HG03039 (cell line): Measurements from ENCODE around the gene AFAP1L2.
"Not testable (repeated sequence)": the region's sequence is repeated elsewhere in the genome, so short reads cannot be mapped to it uniquely, and the experiment has no call there.

ENCODE experiments used
- ATAC-seq: cut with Tn5 transposase; IDR thresholded peaks from one replicate; pipeline ENCODE4 v1.9.1; 2021; ENCODE audit warnings: mild to moderate bottlenecking, moderate library complexity; ENCODE audit not compliant: unreplicated experiment

AFAP1L2 gene

DNA sequence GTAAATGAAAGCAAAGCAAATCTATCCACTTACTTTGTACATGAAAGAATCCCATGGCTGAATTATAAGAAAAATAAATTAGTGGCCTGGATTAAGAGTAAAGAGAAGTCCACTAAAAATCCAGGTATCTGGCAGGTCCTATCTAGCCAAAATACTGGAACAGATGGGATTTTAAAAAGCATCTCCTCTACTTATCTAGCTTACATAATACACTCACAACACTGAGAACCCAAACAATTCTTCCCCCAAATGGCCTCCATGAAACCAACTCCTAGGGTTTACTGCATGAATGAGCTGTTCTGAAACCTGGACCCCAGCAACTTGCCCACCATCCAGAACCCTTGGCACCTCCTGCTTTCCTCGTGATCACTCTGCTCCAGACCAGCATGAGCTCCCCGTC, 61.3 kb downstream of the AFAP1L2 start:
- no peak for ATAC-seq

DNA sequence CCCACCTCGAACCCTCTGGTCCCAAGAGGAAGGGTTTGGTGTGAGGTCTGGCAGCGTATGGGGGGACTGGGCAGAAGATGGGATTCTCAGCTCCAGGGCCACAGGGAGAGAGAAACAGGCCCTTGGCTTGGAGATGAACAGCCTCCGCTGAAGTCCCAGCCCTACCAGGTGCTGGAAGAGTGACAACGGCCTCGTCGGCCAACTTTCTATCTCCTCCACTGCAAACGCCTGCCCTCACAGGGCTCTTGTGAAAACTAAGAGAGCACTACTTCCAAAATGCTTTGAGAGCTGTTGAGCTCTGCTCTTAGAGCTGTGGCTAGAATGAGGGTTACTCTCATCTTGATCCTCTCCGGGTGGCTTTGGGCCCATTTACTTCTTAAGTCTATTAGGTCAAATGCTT, 63.5 kb downstream of the AFAP1L2 start:
- ATAC-seq: no peak

DNA sequence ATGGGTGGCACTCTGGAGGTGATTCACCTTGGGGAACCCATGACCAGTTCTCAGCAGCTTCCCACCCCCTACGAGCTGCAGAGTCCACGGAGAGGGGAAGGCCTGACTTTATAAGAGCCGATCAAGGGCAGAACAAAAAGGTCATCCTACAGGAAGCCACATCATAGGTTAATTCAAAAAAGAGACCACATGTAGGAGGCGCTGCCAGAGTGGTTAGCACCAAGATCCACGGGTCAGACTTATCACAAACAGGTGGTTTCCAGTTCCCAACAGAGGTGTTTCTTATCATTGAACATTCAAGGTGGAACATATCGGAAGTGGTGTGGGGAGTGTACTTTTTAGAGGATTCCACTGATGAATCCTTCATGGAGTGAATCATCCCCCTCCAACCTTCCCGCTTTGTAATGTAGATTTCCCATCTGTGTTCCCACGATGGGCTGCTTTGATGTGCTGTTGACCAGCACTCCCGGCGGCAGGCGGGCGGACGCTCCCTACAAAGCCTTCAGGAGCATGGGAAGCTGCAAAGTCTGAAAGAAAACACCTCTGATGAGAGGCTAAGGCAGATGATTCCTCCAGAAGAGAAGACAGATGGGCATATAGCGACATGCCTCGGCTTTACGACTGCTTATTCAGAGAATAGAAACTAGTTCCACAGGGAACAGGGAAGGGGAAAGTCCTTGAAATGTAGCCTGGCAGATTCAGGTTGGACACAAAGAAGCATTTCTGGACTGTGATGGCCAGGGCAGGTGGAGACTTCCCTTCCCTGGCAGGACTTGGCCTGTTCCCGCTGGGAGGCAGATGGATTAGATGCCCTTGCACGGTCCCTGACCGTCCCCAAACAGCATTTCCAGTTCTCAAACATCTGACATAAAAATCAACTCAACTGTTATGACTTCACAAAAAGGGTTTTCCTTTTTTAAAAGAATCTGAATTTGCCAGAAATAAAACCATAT, 66.5 kb downstream of the AFAP1L2 start:
- no peak for ATAC-seq

DNA sequence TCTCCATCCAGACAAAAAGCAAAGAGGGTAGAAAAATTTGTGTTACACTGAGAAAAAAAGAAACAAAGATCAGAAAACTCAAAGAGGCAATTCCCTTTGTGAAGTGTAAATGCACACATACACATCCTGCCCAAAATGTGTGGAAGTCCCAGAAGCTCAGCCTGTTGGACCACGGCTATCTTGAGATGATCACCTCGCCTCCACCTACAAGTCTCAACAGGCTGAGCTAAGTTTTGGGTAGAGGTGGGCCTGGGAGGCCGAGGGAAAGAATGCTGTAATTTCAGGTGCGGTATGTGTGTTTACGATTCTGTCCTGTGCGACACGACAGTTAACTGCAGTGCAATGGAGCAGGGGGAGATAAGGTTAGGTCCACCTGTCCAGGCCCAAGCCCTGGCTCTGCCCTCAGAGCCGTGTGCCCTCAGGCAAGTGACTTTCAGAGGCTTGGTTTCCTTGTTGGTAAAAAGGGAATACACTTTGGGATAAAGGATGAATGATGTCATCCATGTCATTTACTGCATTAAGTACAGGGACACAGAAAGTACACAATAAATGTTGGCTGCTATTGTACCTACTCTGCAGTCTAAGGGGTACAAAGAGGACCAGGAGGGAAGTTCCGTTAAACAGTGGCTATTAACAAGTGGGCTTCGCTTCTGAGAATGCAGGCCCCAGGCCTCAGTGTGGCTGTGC, 67.3 kb downstream of the AFAP1L2 start:
- ATAC-seq: no peak

DNA sequence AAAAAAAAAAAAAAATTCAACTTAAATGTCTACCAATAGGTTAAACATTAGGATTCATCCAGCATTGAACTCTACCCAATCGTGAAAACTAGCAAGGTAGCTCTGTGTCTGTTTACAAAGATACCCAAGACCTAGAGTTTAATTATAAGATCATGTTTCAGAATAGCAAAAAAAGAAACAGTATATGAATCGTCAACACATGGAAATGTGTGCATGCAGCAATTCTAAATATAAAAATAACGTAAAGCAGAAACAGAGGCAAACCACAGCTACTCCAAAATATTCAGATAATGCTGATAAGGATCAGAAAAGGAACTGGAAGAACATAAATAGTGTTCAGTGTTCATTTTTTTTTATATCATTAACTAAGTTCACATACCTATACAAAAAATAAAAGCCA, 68.7 kb downstream of the AFAP1L2 start:
- no peak for ATAC-seq

DNA sequence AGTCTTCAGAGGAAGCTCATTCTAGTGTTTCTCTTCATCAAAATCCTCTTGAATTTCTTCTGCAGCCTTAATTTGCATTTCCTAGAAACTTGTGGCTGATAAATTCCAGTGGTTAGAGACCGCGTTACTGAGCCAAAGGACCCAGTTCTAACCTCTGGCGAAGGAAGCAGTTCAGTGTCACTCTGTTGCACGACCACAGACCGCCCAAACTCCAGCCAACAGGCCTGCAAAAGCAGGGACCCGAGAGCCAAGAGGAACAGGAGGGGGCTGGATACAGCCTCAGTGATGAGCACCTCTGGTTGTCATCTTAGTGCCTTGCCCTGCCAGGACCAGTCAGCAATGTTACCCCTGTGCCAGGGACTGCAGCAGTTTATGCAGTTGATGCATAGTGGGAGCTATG, 70.0 kb downstream of the AFAP1L2 start:
- ATAC-seq: no peak

DNA sequence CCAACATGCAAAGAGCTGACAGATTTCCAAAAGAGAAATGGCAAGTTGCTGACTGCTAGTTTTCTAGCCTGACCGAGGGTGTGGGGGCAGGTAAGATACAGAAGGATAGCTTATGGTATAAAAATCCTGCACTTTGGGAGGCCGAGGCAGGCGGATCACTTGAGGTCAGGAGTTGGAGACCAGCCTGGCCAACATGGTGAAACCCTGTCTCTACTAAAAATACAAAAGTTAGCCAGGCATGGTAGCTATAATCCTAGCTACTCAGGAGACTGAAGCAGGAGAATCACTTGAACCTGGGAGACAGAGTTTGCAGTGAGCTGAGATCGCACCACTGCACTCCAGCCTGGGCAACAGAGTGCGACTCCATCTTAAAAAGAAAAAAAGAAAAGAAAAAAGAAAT, 70.9 kb downstream of the AFAP1L2 start:
- not testable (repeated sequence) for ATAC-seq

DNA sequence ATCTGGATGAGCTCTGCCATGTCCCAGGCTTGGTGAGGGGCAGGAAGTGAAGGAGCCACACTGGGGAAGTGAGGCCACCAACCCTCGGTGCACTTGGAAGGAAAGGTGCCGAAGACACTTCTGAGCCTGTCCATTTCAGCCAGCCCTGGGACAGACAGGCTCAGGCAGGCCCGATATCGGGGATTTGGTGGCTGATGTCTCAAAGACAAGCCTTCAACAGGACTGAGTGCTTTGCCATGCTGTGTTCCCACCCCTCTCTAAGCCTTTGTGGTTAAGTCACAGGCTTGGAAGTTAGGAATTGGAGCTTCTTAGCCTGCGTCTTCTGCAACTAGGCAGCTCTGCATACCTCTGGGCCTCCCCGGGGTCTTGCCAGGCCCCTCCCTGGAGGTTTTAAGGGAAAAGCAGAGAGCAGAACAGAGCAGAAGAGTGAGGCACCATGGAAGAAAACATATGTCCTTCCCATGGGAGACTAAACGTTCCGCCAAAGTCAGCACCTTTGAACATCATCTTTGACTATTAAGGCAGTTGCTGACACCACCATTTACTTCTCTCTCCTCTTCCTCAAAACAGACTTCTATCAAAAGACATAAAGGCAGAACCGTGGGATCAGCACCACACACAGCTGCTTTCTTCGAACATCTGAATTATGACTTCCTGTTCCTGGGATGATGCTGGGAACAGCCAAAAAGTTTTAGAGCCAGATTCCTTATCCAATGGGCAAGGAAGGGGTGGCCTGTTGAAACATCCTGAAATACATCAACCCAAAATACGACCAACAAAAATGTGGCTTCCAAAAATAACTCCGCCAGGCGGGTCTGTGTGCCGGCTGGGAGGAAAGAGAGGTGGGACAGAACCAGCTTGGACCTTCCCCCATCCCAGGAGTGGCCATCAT, 71.8 kb downstream of the AFAP1L2 start:
- ATAC-seq: no peak

DNA sequence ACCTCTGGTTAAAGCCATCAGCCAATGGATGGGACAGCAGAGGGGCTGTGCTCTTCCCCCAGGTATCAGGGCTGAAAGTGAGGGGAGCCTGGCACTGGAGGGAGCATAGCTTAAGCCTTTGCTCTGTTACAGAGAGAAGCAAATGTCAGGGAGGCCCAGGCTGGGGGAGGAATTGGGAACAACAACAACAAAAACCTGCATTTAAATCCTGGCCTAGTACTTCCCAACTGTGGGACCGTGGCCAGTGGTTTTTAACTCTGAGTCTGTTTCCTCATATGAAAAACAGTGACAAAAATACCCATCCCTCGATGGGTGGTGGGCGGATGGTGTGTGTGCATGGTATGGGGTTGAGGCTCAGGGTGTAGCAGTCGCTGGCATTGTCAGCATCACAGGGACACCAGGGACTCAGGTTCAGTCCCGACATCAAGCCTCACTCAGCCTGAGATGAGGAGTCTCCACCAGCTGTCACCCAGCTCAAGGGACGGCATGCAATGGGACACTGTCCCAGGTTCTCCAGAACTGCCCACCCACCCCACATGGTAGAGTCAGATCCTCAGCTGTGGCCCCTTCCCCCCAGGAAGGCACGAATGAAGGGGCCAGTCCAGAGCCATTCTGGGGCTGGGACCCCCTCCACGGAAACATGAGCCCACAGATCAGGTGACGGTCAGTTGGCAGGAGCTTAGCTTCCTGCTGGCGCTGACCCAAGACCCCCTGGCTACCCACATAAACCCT, 74.5 kb downstream of the AFAP1L2 start:
- ATAC-seq: no peak

DNA sequence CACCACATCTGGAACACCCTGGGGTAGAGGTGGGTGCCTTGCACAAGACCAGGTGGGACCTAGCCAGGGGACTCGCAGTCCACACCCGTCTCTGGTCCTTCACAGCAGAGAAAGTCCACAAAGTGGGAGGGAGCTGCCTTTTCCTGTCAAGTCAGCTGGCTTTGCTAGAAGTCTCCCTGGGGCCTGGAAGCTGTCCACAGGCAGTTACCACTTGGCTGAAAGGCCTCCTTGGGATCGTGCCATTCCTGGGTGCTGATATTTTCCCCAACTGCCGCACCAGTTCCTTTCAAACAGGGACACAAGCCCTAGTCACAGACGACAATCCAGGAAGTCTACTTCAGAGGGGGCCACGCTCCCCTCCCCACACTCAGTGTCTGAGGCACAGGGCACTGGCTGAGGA, 75.4 kb downstream of the AFAP1L2 start:
- no peak for ATAC-seq

DNA sequence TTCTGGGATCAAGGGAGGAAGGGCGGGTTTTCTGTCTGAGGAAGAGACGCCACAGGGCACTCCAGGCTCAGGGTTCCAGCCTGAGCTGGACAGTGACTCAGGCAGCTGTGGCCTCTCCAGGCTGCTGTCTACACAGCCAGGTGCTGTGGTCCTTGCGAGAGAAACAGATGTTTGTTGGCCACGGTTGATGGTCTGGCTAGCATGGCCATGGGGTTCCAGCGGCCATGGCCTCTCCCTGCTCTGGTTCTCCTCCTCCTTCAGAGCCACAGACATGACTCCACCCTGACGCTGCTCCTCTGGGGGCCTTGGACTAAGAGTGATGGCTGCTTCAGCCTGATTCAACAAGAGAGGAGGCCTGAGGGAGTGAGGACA, 75.9 kb downstream of the AFAP1L2 start:
- ATAC-seq: no peak

DNA sequence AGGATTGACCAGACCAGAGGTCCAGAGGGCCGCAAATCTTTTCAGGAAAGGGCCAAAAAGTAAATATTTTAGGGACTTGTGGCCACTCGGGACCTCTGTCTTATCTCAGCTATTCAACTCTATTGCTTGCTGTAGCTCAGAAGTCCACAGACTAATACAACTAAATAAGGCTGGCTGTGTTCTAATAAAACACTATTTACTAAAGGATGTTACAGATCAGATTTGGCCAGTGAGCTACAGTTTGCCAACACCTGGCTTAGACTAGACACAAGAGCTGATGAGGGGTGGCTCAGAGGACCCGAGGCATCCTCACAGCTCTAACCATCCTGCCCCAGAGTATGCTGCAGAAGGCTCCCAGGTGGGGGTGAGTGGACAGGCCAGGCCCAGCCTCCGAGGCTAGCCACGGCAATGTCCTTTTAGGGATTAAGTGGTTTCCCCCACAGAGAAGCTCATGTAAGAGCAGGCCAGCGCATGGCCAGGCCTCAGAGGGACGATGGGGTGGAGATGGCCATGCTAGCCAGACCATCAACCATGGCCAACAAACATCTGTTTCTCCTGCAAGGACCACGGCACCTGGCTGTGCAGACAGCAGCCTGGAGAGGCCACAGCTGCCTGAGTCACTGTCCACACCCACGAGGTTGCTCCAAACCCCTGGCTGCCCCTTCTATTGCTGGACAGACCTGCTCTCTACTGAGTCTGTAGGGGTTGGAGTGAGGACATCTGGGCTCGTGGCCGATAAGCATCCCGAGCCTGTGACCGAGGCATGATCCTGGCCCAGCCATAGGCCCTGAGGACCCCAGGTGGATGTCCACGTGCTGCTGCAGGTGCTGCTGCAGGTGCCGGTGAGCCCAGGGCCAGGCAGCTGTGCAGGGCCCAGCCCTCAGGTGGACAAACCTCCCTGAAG, 76.5 kb downstream of the AFAP1L2 start:
- no peak for ATAC-seq

DNA sequence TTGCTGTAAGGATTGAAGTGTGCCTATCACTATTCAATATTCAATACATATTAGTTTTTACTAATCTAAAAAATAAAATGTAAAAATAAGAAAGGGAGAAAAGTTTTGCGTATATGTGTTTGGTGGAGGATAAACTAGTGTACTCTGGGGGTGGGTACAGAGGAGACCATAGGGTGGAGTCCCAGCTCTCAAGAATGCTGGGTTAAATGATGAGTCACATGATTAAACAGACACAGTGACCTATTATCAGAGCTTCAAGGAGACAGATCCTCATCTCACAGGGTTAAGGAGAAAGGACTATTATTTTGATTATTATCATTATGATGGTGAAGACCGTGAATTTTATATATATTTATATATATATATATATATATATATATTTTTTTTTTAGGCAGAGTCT, 77.5 kb downstream of the AFAP1L2 start:
- no peak for ATAC-seq

DNA sequence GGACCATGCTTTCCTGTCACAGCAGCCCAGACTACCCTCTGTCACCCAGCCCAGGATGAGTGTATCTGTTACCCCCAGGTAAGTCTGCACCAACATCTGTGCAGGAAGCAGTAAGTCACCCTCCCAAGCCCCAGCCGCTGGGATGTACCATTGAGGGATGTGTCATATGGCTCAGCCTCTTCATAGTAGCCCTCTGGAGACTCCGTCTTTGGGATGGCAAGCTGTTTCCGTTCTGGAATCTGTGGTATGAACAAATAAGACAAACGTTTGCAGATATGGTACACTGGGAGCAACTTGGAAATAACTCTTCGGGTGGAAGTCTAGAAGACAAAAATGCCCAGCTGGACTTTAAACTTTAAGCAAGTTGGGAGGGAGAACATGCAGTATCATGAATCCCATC, 81.3 kb downstream of the AFAP1L2 start:
- no peak for ATAC-seq

DNA sequence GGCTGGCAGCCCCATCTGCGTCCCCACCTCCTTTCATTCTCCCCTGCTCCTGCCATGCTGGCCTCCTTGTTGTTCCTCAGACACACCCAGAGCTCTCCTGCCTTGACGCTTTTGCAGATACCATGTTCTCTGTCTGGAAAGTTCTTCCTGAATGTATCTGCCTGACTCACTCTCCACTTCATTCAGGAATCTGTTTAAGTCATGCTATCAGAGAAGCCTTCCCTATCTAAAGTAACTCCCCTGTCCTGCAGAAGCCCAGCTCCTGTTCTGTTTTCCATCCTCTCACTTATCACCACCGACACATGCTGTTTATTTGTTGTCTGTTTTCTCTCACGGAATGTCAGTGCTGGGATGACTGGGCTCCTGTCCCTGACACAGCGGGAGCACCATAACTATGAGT, 82.0 kb downstream of the AFAP1L2 start:
- ATAC-seq: no peak

DNA sequence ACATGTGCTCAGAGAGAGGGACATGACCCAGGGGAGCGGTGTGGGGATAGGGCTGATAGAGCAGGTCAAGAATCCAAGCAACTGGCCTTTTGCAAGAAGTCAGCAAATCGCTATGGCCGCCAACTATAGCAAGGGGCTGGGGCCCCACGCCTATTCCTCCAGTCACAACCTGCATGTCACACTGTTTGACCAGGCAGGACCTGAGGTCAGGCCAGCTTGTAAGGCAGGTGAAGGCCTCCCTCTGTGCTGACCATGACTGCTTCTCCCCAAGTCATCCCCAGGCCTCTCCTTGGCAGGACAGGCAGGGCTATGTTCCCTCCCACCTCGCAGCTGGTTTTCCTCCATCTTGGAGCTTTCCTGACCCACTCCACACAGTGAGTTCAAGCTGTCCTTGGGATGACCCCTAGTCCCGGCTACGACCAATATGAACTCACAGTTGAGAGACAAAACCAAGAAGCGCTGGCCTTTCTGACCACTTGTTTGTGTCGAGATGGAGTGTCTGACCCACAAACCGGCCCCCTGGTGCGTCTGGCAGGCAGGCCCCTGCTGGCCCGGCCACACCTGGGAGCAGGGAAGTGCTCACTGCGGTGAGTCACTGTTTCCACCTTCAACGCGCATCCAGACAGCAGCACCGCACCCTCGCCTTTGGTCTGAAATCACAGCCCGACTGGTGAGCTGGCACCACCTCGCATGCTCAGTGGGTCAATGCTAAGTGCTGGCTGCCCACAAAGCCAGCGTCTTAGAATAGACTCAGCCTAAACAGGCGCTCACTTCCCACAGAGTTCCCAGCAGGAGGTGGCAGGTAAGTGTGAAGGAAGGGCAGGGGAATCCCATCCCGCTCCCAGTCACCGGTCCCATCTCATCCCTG, 83.8 kb downstream of the AFAP1L2 start:
- ATAC-seq: no peak

DNA sequence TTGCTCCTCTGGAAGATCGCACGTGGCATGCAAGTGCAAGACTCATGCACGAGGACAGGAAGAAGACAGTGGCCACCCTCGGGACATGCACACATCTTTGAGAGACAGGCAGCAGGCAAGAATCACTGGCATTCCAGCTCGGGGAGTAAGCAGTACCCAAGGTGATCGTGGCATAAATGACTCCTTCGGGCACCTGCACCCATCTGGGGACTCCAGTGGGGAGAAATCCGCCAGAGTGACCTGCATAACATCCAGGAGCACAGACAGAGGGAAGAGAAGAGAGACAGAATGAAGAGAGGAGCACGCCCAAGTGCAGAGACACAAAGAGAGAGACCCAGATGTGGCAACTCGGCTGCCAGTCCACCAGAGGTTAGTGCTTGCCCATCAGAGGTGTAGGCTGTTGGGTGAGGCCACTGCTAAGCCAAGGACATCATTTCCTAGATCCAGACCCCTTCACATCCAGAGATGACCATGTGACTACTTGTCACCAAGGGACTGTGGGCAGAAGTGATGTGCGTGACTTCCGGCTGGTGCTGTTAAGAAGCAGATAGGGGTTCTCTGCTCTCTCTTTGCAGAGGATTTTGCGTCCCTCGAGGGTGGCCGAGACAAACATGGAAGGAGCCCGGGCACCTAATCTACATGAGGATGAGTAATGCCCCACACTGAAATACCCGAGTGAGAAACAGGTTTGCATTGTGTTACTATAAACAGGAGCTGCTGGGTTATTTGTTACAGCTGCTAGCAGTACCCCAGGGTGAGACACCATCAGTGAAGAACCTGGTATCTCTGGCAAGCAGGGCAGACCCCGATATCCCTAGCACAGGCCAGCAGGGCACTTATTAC, 84.7 kb downstream of the AFAP1L2 start:
- ATAC-seq: no peak

DNA sequence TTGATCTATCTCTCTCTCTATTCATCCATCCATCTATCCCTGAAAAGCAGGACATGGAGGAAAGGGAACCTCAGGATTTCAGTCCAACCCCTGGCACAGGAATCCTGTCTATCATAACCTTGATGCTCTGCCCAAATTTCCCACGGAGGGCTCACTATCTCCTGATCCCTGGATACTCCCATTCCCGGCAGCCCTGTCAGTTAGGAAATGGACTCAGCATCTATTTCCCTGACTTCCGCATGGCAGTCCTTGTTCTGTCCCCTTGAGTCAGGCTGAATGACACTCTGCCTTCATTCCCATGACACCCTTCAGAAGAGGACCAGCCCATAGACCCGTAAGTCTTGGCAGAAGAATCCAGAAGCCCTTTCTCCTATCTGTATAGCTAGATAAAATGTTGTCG, 87.6 kb downstream of the AFAP1L2 start:
- ATAC-seq: no peak
